RWPE2 (cell line): Measurements from ENCODE around the gene HERC4.

Experiments used
- ATAC-seq: fragments of 200-7000 bp; cut with Tn5 transposase; 3 replicates; pipeline ENCODE4 v1.9.1; 2021; ENCODE audit warnings: low read depth
- DNase-seq: peaks from one replicate; pipeline ENCODE4 v3.0.0-alpha.2; 2020; ENCODE audit warnings: low spot score
- H3K27ac ChIP-seq: fragments of 450-650 bp; 2 replicates; pipeline ENCODE4 v1.5.1; 2017; ENCODE audit warnings: mild to moderate bottlenecking; ENCODE audit not compliant: poor library complexity, severe bottlenecking
- H3K27me3 ChIP-seq: fragments of 250-450 bp; sonication (Bioruptor Pico); 2 replicates; pipeline ENCODE4 v1.5.1; 2021; ENCODE audit warnings: mild to moderate bottlenecking, moderate library complexity; ENCODE audit not compliant: insufficient read depth, poor library complexity, severe bottlenecking
- H3K36me3 ChIP-seq: fragments of 250-450 bp; sonication (Bioruptor Pico); 2 replicates; pipeline ENCODE4 v1.5.1; 2020; ENCODE audit warnings: low read depth, mild to moderate bottlenecking, moderate library complexity
- H3K4me1 ChIP-seq: fragments of 250-450 bp; sonication (Bioruptor Pico); 2 replicates; pipeline ENCODE4 v1.5.1; 2021; ENCODE audit warnings: mild to moderate bottlenecking, moderate library complexity; ENCODE audit not compliant: insufficient read depth, poor library complexity, severe bottlenecking
- H3K4me3 ChIP-seq: fragments of 250-450 bp; sonication (Bioruptor Pico); 2 replicates; pipeline ENCODE4 v1.5.1; 2021; ENCODE audit warnings: mild to moderate bottlenecking, moderate library complexity; ENCODE audit not compliant: severe bottlenecking
- H3K9me3 ChIP-seq: fragments of 250-450 bp; sonication (Bioruptor Pico); 2 replicates; pipeline ENCODE4 v1.5.1; 2021; ENCODE audit warnings: mild to moderate bottlenecking, moderate library complexity; ENCODE audit not compliant: severe bottlenecking
- TF ChIP-seq, protein P1 (sequence below): fragments of 450-650 bp; IDR thresholded peaks from one replicate; pipeline ENCODE4 v1.5.1; 2017; ENCODE audit warnings: mild to moderate bottlenecking, moderate library complexity; ENCODE audit not compliant: poor library complexity, severe bottlenecking

Gene HERC4

DNA sequence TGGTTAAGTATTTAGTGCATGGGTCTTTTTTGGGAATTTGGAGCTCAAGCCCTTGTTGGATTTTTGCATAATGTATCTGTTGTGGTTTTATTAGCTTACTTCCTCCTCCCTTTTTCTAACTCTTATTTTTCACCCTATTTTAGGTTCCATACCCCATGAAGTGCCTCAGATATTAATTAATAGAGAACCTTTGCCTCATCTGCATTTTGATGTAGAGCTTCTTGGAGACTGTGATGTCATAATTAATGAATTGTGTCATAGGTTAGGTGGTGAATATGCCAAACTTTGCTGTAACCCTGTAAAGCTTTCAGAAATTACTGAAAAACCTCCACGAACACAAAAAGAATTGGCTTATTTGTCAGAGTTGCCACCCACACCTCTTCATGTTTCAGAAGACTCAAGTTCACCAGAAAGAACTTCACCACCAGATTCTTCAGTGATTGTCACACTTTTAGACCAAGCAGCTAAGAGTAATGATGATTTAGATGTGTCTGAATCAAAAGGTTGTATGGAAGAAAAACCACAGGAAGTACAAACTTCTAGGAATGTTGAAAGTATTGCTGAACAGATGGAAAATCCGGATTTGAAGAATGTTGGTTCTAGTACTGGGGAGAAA, 162.6 kb downstream of the HERC4 start:
- Histone ChIP-seq H3K27ac (no peak overlapping the region), H3K36me3 (peaks cover 80% of the 10 kb centered on the region), H3K27me3 (no peaks in the 10 kb centered on the region), H3K9me3 (no peaks in the 10 kb centered on the region), H3K4me3 (no peak overlapping the region), H3K4me1 (no peaks in the 10 kb centered on the region)
- DNase-seq = no peak
- TF ChIP-seq, protein P1, sequence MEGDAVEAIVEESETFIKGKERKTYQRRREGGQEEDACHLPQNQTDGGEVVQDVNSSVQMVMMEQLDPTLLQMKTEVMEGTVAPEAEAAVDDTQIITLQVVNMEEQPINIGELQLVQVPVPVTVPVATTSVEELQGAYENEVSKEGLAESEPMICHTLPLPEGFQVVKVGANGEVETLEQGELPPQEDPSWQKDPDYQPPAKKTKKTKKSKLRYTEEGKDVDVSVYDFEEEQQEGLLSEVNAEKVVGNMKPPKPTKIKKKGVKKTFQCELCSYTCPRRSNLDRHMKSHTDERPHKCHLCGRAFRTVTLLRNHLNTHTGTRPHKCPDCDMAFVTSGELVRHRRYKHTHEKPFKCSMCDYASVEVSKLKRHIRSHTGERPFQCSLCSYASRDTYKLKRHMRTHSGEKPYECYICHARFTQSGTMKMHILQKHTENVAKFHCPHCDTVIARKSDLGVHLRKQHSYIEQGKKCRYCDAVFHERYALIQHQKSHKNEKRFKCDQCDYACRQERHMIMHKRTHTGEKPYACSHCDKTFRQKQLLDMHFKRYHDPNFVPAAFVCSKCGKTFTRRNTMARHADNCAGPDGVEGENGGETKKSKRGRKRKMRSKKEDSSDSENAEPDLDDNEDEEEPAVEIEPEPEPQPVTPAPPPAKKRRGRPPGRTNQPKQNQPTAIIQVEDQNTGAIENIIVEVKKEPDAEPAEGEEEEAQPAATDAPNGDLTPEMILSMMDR = no peak
- no peak for ATAC-seq

DNA sequence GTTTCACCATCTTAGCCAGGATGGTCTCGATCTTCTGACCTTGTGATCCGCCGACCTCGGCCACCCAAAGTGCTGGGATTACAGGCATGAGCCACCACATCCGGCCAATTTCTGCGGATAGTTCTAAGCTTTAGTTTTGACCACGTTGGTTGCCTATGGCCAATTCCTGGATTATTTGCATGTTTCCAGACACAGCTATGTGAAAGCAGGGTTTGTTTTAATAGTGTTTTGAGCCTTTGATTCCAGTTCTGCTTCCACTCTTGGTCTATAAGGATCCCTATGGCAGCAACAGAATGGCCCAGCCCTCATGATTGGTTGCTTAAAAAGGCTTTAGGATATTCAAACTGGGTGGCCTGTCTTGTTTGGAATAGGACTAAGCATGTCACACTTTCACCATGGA, 171.5 kb downstream of the HERC4 start:
- H3K4me3 ChIP-seq = no peak overlapping the region
- no peaks in the 10 kb centered on the region for H3K4me1 ChIP-seq
- H3K27ac ChIP-seq = no peak overlapping the region
- H3K27me3 ChIP-seq = no peaks in the 10 kb centered on the region
- DNase-seq (no peak), ATAC-seq (no peak)
- TF ChIP-seq, protein P1 = no peak
- peaks cover 59% of the 10 kb centered on the region for H3K36me3 ChIP-seq
- H3K9me3 ChIP-seq = no peaks in the 10 kb centered on the region

DNA sequence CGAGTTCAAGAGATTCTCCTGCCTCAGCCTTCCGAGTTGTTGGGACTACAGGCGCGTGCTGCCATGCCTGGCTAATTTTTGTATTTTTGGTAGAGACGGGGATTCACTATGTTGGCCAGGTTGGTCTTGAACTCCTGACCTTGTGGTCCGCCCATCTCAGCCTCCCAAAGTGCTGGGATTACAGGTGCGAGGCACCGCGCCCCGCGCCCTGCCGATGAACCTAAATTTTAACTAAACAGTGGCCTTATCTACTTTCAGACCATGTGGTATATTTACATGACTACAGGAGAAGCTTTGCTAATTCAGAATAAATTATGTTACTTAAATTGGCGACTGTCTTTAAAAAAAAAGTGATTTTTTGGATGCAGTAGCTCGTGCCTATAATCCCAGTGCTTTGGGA, 181.4 kb downstream of the HERC4 start:
- DNase-seq (no peak), ATAC-seq (no peak)
- TF ChIP-seq, protein P1 = no peak
- H3K4me3 ChIP-seq = no peak overlapping the region
- H3K27me3 ChIP-seq = no peaks in the 10 kb centered on the region
- H3K4me1 ChIP-seq = no peaks in the 10 kb centered on the region
- no peak overlapping the region for H3K27ac ChIP-seq
- no peaks in the 10 kb centered on the region for H3K9me3 ChIP-seq
- H3K36me3 ChIP-seq = peaks cover 70% of the 10 kb centered on the region

DNA sequence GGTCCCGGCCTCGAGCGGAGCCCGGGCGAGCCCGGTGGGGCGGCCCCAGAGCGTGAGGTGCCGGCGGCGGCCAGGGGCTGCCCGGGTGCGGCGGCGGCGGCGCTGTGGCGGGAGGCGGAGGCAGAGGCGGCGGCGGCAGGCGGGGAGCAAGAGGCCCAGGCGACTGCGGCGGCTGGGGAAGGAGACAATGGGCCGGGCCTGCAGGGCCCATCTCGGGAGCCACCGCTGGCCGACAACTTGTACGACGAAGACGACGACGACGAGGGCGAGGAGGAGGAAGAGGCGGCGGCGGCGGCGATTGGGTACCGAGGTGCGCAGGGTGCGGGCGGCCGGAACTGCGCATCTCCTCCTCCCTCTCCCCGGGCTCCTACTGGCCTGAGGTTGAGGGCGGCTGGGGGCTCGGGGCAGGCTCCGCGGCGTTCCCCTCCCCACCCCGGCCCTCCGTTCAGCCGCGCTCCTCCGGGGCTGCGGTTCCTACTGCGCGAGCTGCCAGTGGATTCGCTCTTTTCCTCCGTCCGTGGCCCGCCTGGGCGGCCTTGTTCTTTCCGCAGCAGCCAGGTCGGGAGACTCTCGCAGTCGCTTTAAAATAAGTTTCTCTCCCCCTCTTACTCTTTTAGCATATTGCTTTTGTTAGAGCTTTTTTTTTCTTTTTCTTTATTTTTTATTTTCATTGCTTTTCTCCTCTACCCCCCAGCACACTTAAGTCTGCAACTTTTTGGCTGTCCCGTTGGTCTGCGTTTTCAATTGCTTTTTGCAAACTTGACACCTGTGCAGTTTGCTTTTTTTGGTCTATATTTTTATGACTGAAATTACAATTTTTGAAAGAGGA, 190.0 kb downstream of the HERC4 start:
- TF ChIP-seq, protein P1 = peak; percentile 25
- H3K27me3 ChIP-seq = no peaks in the 10 kb centered on the region
- H3K9me3 ChIP-seq = no peaks in the 10 kb centered on the region
- peak overlapping the region; percentile 72 for H3K27ac ChIP-seq
- peak overlapping the region; percentile 89 for H3K4me3 ChIP-seq
- peaks cover 2% of the 10 kb centered on the region for H3K4me1 ChIP-seq
- DNase-seq (peak; percentile 80), ATAC-seq (peak; percentile 75)
- H3K36me3 ChIP-seq = peaks cover 33% of the 10 kb centered on the region
